Stimulated activated CD8-positive, alpha-beta memory T cell treated with anti-CD3 and anti-CD28 coated beads, Interleukin-15, amount 100 ng/mL, for 24 hours (primary cell): ENCODE measurements around the gene LZTFL1.
"Not testable (repeated sequence)": the region's sequence is repeated elsewhere in the genome, so short reads cannot be mapped to it uniquely, and the experiment has no call there.

Experiments
- DNase-seq: peaks from one replicate; pipeline ENCODE4 v3.0.0-alpha.2; 2020; ENCODE audit warnings: low read depth

Gene LZTFL1

DNA sequence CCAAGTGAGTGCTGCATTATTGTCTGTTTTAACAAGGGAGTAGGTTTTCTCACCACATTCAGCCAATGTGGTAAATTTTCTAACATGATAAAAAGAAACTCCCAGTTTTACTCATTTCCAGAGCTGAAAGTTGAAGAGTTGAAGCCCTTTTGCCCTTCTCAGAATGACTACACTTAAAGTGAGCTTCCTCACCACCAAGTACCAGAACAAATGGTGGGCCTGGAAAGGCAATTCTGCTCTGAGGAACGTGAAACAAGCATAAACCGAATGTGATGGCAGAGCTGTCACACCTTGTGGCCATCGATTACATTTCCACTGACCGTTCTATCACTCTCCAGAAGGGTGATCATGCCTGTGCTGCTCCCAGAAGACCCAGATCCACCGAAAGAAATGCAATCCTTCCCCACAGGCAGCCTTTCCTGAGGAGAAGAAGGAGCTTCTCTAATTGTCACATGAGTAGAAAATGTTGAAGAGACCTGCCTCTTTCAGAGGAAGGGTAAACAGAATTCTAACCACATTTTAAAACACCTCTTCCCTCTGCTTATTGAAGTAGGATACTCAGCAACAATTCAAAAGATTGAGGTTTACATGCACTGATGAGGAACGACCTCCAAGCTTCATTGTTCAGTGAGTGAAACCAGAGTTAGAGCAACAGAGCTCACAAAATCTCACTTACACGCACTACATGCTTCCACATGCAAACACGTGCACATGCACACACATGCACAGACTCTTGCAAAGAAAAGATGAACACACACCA lies 23.0 kb upstream of the LZTFL1 start:
- DNase-seq: no peak

GRCh38 chr3:45861043-45861719 lies 19.3 kb upstream of the LZTFL1 start:
- no peak for DNase-seq

GRCh38 chr3:45860481-45860880 lies 18.6 kb upstream of the LZTFL1 start:
- no peak for DNase-seq

DNA sequence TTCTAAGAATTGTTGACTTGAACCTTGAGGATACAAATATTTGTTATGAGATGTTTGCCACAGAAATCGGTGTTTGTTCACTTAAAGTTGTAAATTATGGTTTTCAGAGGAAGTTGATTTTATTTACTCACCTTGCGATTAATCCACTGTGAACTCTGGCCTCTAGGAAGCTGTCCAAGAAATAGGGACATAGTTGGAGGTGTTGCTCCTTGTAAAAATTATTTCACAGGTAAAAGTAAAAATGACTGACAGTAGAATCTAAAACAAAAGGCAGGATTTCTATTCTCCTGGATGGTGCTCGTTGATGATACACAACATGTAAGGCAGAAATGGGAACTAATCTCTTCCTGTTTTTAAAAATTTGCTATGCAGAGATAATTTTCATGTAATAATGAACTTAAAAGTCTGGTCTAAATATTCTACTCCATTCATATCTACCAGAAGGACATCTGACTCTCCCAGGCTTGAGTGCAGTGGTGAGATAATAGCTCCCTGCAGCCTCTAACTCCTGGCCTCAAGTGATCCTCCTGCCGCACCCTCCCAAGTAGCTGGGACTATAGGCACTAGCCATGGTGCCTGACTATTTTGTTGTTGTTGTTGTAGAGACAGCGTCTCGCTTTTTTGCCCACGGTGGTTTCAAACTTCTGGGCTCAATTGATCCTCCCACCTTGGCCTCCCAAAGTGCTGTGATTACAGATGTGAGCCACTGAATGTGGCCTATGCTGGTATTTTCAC lies 17.1 kb upstream of the LZTFL1 start:
- no peak for DNase-seq

GRCh38 chr3:45857024-45857423 lies 15.1 kb upstream of the LZTFL1 start:
- not testable (repeated sequence) for DNase-seq

DNA sequence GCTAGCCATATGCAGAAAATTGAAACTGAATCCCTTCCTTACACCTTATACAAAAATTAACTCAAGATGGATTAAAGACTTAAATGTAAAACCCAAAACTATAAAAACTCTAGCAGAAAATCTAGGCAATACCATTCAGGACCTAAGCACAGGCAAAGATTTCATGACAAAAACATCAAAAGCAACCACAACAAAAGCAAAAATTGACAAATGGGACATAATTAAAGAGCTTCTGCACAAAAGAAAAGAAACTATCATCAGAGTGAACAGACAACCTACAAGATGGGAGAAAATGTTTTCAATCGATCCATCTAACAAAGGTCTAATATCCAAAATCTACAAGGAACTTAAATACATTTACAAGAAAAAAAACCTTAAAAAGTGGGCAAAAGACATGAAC lies 14.4 kb upstream of the LZTFL1 start:
- DNase-seq: not testable (repeated sequence)

GRCh38 chr3:45852828-45853227 lies 10.9 kb upstream of the LZTFL1 start:
- no peak for DNase-seq

DNA sequence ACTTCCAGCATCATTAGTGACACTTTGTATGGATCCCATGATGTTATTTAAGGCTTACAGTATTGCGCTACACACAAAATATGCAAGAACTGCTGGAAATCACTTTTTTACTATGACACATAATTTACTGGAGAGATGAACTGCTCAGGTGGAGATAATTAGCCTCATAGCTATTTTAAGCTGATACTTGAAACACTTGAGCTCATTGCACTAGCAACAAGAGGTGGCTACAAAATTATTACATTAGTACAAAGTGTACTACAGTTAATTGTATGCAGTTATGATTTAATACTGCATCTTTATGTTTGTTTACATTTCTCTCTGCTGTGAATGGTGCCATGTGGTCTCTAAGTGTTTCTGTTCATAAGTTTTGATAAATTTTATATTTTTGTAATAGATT lies 6.5 kb upstream of the LZTFL1 start:
- DNase-seq: no peak

DNA sequence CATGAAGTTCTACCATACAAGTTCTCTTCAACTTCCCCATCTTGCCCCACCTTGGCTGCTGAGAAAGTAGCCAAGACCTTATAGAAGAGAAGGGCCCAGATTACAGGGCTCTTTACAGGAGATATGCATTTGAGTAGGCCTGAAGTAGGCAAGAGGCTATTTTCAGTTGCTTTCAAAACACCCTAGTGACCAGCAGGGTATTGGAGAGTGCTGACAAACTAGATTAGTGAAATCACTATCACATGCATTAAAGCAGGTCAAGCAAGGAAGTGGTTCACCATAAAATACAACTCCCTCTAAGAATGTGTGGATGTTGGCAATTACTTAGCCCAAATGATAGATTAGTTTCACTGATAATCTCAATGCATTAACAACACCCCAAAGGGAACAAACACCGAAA lies 2.7 kb upstream of the LZTFL1 start:
- no peak for DNase-seq

GRCh38 chr3:45842851-45843625 lies 1.1 kb upstream of the LZTFL1 start:
- DNase-seq: no peak

DNA sequence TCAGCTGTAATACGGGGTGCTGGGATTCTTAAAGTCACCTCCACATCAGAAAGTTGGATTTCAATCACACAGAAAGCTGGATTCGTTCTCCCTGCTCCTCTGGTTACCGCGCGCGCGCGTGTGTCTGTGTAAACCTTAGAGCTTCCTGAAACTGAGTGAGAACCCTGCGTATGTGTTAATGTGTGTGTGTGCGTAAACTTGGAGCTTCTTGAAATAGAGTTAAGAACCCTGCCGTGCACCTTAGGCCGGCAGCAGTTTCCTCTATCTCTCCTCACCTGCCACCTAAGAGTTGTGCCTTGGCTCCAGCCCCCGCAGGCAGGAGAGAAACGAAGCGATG lies 531 bp downstream of the LZTFL1 start:
- DNase-seq: no peak

- DNase-seq: no peak
Observed at GRCh38 chr3:45838466-45838865, 3.5 kb downstream of the LZTFL1 start.

GRCh38 chr3:45832699-45833098 lies 9.2 kb downstream of the LZTFL1 start:
- no peak for DNase-seq

- no peak for DNase-seq
Observed at GRCh38 chr3:45830121-45830520, 11.8 kb downstream of the LZTFL1 start.

DNA sequence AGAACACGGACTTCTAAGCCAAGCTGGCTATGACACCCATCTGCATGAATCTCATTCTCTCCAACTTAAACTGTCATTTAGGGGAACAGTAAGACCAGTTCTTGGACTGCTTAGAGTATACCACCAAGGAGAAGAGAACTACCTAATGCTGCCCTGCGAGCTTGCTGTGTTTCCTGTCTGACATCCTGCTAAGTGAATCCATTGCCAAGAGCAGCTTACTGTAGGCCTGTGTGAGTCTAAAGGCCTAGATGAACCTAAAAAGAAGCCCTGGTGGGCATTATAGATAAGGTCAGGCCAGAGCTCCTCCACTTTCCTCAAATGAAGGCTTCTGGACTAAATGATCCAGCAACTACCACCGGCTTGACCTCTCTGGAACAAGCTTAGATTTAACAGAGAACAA lies 15.0 kb downstream of the LZTFL1 start:
- no peak for DNase-seq

- no peak for DNase-seq
Observed at GRCh38 chr3:45826321-45826720, 15.6 kb downstream of the LZTFL1 start.

GRCh38 chr3:45821127-45821526 lies 20.8 kb downstream of the LZTFL1 start:
- no peak for DNase-seq

GRCh38 chr3:45819543-45819942 lies 22.4 kb downstream of the LZTFL1 start:
- no peak for DNase-seq

- DNase-seq: no peak
Observed at GRCh38 chr3:45817831-45818522, 23.9 kb downstream of the LZTFL1 start.

- no peak for DNase-seq
Observed at GRCh38 chr3:45816544-45816943, 25.4 kb downstream of the LZTFL1 start.

DNA sequence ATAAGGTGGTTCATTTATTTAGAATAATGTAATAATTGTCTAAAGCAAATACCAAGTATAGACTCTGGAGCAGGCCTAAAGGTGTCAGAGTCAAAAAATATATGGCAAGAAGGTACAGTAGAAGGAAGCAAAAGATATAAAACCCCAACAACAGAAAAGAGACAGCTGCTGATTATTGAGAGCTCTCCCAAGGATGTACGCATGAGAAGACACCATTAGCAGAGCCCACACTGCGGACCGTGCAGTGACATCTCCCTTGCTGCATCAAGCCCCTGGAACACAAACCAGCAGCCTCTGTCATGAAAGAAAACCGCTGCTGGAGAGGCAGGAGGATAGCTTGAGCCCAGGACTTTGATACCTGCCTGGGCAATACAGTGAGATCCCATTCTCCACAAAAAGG lies 27.6 kb downstream of the LZTFL1 start:
- DNase-seq: no peak
